Activated B cell treated with CpG ODN at 0.5 μM for 24 hours (primary cell): Measurements from ENCODE around the gene CEACAM20. TPM values are rescaled to one million over a fixed set of nuclear protein-coding genes. Genes with fewer than 3 reads are reported as not detected.
"Not testable (repeated sequence)": the region's sequence is repeated elsewhere in the genome, so short reads cannot be mapped to it uniquely, and the experiment has no call there.

Experiments used
- ATAC-seq: fragments of 200-7000 bp; cut with Tn5 transposase; one replicate; pipeline ENCODE4 v1.10.0; 2021; ENCODE audit warnings: low read depth, mild to moderate bottlenecking, moderate library complexity
- CTCF ChIA-PET: fragments of 350-600 bp; sonication (Branson Sonifier 250); formaldehyde crosslinking; loops from one replicate; lab custom pipeline; 2021; ENCODE audit warnings: antibody characterized with exemption; lab: Charles Lee
- POLR2A ChIA-PET: fragments of 350-600 bp; sonication (Branson Sonifier 250); formaldehyde crosslinking; loops from one replicate; lab custom pipeline; 2021; ENCODE audit warnings: antibody characterized with exemption; lab: Charles Lee
- DNase-seq: peaks from one replicate; pipeline ENCODE4 v3.0.0; 2022
- H3K27ac Mint-ChIP-seq: one replicate; pipeline ENCODE4 v1.8.0; 2020; ENCODE audit warnings: mixed read lengths
- H3K27me3 Mint-ChIP-seq: one replicate; pipeline ENCODE4 v1.8.0; 2021; ENCODE audit warnings: mixed read lengths
- H3K36me3 Mint-ChIP-seq: one replicate; pipeline ENCODE4 v1.8.0; 2021; ENCODE audit warnings: low read depth, mixed read lengths
- H3K4me1 Mint-ChIP-seq: one replicate; pipeline ENCODE4 v1.8.0; 2021; ENCODE audit warnings: mixed read lengths
- H3K4me3 Mint-ChIP-seq: one replicate; pipeline ENCODE4 v1.8.0; 2020; ENCODE audit warnings: mild to moderate bottlenecking, mixed read lengths
- H3K9me3 Mint-ChIP-seq: one replicate; pipeline ENCODE4 v1.8.0; 2020; ENCODE audit warnings: mixed read lengths
- intact Hi-C: fragments of 100-400 bp; cut with micrococcal nuclease; formaldehyde crosslinking; loops from one replicate; pipeline ENCODE4 v1.15.1; 2024
- total RNA-seq: library from RNA; stranded (reverse); gene quantifications from 2 replicates; pipeline ENCODE4 v1.2.3, GENCODE V29; 2022
- TF ChIP-seq, protein P1 (sequence below): fragments of 200-600 bp; IDR thresholded peaks from one replicate; pipeline ENCODE4 v1.8.0; 2022; ENCODE audit warnings: antibody characterized with exemption, mild to moderate bottlenecking

CEACAM20 gene
- total RNA-seq, 1 donor from 2014 or later, result not detected

GRCh38 chr19:44554641-44555246, 25.3 kb upstream of the CEACAM20 start:
- ATAC-seq, result no peak
- intact Hi-C loops, result no loop called here
- POLR2A ChIA-PET, result no interaction called here
- no peaks in the 10 kb centered on the region for H3K36me3 Mint-ChIP-seq
- peaks cover 15% of the 10 kb centered on the region for H3K9me3 Mint-ChIP-seq
- TF ChIP-seq, protein P1, sequence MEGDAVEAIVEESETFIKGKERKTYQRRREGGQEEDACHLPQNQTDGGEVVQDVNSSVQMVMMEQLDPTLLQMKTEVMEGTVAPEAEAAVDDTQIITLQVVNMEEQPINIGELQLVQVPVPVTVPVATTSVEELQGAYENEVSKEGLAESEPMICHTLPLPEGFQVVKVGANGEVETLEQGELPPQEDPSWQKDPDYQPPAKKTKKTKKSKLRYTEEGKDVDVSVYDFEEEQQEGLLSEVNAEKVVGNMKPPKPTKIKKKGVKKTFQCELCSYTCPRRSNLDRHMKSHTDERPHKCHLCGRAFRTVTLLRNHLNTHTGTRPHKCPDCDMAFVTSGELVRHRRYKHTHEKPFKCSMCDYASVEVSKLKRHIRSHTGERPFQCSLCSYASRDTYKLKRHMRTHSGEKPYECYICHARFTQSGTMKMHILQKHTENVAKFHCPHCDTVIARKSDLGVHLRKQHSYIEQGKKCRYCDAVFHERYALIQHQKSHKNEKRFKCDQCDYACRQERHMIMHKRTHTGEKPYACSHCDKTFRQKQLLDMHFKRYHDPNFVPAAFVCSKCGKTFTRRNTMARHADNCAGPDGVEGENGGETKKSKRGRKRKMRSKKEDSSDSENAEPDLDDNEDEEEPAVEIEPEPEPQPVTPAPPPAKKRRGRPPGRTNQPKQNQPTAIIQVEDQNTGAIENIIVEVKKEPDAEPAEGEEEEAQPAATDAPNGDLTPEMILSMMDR, result no peak
- no peak overlapping the region for H3K4me3 Mint-ChIP-seq
- no peaks in the 10 kb centered on the region for H3K4me1 Mint-ChIP-seq
- no peak overlapping the region for H3K27ac Mint-ChIP-seq
- peaks cover 12% of the 10 kb centered on the region for H3K27me3 Mint-ChIP-seq
- no peak for DNase-seq
- CTCF ChIA-PET, result no interaction called here

DNA sequence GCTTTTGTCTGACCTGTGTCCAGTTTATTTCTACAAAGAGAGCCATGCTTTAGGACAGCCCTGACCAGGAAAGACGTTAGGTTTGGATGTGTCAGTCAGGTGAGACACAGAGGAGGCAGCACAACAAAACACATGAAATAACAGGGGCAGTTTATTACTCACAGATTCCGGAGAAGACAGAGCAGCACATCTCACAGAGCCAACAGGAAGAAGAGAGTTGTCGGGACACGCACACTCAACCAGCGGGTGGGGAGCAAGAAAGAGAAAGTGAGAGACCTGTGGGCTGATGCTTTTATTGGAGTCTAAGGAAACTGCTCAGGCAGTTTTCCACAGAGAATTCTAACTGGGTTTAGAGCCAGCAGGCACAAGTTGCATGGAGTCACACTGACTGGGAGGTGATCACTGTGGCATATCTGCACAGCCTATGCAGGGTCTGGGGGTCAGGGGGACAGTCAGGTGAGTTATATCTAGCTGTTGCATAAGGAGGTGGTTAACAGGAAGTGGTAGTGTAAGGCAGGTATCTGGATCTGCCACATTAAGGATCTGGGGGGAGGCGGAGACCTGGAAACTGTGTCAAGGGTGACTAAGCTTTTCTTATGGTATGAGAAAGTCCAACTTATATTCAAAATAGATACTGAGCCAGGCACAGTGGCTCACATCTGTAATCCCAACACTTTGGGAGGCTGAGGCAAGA, 24.1 kb upstream of the CEACAM20 start:
- TF ChIP-seq, protein P1, result no peak
- H3K36me3 Mint-ChIP-seq, result no peaks in the 10 kb centered on the region
- no peak overlapping the region for H3K4me3 Mint-ChIP-seq
- CTCF ChIA-PET, result no interaction called here
- POLR2A ChIA-PET, result no interaction called here
- ATAC-seq (no peak), DNase-seq (no peak)
- peaks cover 12% of the 10 kb centered on the region for H3K27me3 Mint-ChIP-seq
- peaks cover 15% of the 10 kb centered on the region for H3K9me3 Mint-ChIP-seq
- no peak overlapping the region for H3K27ac Mint-ChIP-seq
- no peaks in the 10 kb centered on the region for H3K4me1 Mint-ChIP-seq
- intact Hi-C loops, result no loop called here

DNA sequence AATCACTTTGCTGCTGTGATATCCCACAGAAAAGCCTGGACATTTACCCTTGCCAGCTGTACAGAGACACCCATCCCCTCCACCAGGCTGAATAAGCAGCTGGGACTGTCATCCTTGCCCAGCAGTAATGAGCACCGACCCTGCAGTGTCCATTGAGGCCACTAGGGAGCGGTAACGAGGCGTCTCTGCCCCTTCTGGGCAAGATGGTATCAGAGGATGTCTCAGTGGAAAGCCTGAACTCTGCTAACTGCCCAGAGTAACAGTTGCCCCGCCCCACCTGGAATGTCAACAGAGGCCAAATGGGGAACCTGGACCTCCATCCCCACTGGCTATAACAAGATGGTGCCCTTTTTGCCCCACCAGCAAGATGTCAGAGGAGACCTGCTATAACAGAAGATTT, 22.8 kb upstream of the CEACAM20 start:
- POLR2A ChIA-PET, result no interaction called here
- Mint-ChIP-seq H3K9me3 (peaks cover 15% of the 10 kb centered on the region), H3K27me3 (peaks cover 10% of the 10 kb centered on the region), H3K36me3 (no peaks in the 10 kb centered on the region), H3K4me3 (no peak overlapping the region), H3K4me1 (no peaks in the 10 kb centered on the region), H3K27ac (no peak overlapping the region)
- CTCF ChIA-PET, result no interaction called here
- TF ChIP-seq, protein P1, result no peak
- ATAC-seq, result no peak
- intact Hi-C loops, result no loop called here
- no peak for DNase-seq

- POLR2A ChIA-PET, result no interaction called here
- Mint-ChIP-seq H3K27ac (no peak overlapping the region), H3K4me3 (no peak overlapping the region), H3K4me1 (no peaks in the 10 kb centered on the region), H3K9me3 (peaks cover 15% of the 10 kb centered on the region), H3K36me3 (no peaks in the 10 kb centered on the region), H3K27me3 (peaks cover 10% of the 10 kb centered on the region)
- intact Hi-C loops, result no loop called here
- CTCF ChIA-PET, result no interaction called here
- no peak for ATAC-seq
- TF ChIP-seq, protein P1, result no peak
- DNase-seq, result no peak
Observed at GRCh38 chr19:44551850-44552249, 22.4 kb upstream of the CEACAM20 start.

GRCh38 chr19:44550976-44551375, 21.5 kb upstream of the CEACAM20 start:
- peaks cover 15% of the 10 kb centered on the region for H3K9me3 Mint-ChIP-seq
- ATAC-seq, H3K27me3 Mint-ChIP-seq, DNase-seq, H3K36me3 Mint-ChIP-seq, POLR2A ChIA-PET, intact Hi-C loops, H3K4me1 Mint-ChIP-seq, H3K4me3 Mint-ChIP-seq, CTCF ChIA-PET, H3K27ac Mint-ChIP-seq: not testable (repeated sequence)
